ENCODE data around the gene TMEM131.

DNA sequence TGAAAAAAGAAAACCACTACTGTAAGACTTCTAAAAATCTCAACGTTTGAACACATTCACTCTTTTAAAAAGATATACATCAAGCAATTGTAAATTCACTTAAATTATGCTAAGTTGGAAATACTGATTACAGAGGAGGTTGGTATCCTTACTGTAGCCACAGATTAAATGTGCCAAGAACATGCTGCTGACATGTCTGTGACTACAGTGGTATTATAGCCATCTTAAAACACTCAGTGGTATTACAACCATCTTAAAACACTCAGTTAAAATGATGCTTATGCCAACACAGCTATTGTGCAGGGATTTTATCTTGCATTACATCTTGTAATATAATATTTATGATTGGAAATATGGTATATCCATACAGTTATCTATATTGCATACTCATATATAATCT lies 50.0 kb downstream of the TMEM131 start:
- TF ChIP-seq, protein P1, sequence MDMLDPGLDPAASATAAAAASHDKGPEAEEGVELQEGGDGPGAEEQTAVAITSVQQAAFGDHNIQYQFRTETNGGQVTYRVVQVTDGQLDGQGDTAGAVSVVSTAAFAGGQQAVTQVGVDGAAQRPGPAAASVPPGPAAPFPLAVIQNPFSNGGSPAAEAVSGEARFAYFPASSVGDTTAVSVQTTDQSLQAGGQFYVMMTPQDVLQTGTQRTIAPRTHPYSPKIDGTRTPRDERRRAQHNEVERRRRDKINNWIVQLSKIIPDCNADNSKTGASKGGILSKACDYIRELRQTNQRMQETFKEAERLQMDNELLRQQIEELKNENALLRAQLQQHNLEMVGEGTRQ (CRISPR knock-in tag; IDR thresholded peaks at IDR 0.05), result no peak
- TF ChIP-seq, protein P2, sequence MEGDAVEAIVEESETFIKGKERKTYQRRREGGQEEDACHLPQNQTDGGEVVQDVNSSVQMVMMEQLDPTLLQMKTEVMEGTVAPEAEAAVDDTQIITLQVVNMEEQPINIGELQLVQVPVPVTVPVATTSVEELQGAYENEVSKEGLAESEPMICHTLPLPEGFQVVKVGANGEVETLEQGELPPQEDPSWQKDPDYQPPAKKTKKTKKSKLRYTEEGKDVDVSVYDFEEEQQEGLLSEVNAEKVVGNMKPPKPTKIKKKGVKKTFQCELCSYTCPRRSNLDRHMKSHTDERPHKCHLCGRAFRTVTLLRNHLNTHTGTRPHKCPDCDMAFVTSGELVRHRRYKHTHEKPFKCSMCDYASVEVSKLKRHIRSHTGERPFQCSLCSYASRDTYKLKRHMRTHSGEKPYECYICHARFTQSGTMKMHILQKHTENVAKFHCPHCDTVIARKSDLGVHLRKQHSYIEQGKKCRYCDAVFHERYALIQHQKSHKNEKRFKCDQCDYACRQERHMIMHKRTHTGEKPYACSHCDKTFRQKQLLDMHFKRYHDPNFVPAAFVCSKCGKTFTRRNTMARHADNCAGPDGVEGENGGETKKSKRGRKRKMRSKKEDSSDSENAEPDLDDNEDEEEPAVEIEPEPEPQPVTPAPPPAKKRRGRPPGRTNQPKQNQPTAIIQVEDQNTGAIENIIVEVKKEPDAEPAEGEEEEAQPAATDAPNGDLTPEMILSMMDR (IDR thresholded peaks at IDR 0.05), result no peak
- TF ChIP-seq, protein P3, sequence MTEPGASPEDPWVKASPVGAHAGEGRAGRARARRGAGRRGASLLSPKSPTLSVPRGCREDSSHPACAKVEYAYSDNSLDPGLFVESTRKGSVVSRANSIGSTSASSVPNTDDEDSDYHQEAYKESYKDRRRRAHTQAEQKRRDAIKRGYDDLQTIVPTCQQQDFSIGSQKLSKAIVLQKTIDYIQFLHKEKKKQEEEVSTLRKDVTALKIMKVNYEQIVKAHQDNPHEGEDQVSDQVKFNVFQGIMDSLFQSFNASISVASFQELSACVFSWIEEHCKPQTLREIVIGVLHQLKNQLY (CRISPR knock-in tag; IDR thresholded peaks at IDR 0.05), result no peak
- TF ChIP-seq TP53 (CRISPR knock-in tag; IDR thresholded peaks at IDR 0.05), result no peak

Data from WTC11 (cell line).